Stimulated activated CD8-positive, alpha-beta memory T cell treated with anti-CD3 and anti-CD28 coated beads, Interleukin-15, amount 100 ng/mL, for 48 hours (primary cell): Measurements from ENCODE around the gene CGB7.

Source experiments
- DNase-seq, 2 donors: peaks; one replicate each; pipeline ENCODE4 v3.0.0-alpha.2; 2020; ENCODE audit warnings: low read depth in 2 of 2

Gene CGB7

DNA sequence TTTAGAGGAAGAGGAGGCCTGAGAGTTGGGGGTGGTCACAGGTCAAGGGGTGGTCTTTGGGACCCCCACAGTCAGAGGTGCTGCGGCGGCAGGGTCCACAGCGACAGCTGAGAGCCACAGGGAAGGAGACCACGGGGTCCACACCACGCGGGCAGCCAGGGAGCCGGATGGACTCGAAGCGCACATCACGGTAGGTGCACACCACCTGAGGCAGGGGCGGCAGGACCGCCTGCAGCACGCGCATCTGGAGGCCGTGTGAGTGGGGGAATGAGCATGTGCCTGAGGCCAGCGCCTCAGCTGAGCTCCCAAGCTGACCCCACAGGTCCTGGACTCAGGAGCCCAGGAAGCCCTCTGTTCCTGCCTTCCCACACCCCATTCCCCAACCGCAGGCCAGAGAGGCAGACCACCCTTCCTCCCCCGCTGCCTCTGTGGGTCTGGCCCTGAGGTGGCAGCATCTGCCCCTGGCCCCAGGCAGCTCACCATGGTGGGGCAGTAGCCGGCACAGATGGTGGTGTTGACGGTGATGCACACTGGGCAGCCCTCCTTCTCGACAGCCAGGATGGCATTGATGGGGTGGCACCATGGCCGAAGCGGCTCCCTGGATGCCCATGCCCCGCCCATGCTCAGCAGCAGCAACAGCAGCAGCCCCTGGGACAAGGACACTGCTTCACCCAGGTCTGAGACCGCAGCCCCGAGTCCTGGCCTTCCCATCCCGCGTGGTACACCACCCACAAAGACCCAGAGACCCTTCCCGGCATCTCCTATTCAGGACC lies 41.3 kb downstream of the CGB7 start:
- DNase-seq: no peak

DNA sequence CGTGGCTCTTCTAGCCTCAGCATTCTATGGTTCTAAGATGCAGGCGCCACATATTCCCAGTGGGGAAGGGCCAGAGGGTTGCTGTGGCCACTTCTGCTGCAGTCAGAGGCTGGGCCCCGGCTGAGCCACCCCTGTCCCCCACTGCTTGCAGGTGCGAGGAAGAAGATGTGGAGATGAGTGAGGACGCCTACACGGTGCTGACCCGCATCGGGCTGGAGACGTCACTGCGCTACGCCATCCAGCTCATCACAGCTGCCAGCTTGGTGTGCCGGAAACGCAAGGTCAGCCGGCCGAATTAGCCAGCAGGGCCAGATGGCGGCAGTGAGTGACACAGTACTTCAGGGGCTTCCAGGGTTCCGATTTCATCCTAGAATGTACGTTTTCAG lies 42.7 kb downstream of the CGB7 start:
- DNase-seq: no peak

DNA sequence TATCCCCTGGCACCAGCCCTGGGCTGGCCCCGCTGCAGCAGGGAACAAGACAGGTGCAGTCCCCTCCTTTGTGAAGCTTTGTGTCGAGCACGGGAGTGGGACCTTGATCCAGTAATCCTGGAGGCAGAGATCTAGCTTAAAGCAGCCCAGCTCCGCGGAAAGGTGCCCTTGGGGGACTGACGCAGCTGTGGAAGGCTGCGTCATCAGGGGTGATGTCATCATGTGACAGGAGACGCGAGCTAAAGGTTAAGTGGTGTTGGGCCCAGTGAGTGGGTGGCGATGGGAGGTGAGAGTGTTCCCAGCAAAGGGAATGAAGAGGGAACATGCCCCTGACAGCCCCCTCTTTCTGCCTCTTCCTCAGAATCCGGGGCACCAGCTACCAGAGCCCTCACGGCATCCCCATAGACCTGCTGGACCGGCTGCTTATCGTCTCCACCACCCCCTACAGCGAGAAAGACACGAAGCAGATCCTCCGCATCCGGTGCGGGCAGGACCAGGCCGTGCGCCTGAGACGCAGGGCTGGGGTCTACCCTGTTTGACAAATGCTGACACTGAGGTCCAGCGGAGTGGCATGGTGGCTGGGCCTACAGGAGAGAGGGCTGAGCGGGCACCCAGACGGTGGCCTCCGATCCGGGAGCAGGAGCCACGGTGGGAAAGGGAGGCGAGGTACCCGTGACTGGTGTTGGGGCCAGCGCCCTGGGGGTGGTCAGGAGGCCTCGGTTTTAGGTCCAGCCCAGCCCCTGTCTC lies 43.3 kb downstream of the CGB7 start:
- no peak for DNase-seq

DNA sequence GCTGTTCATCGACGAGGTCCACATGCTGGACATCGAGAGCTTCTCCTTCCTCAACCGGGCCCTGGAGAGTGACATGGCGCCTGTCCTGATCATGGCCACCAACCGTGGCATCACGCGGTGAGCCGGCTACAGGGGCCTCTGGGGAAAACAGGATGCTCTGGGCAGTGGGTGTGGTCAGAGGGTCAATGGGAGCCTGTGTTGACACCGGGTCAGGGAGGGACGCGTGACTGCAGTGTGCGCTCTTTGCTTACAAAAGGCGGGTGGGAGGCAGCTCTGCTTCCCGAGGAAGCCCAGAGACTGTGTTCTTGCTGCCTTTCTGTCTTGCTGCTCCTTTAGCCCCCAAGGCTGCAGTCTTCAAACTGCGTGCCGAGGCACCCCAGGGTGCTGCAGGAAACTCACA lies 46.4 kb downstream of the CGB7 start:
- DNase-seq: no peak

DNA sequence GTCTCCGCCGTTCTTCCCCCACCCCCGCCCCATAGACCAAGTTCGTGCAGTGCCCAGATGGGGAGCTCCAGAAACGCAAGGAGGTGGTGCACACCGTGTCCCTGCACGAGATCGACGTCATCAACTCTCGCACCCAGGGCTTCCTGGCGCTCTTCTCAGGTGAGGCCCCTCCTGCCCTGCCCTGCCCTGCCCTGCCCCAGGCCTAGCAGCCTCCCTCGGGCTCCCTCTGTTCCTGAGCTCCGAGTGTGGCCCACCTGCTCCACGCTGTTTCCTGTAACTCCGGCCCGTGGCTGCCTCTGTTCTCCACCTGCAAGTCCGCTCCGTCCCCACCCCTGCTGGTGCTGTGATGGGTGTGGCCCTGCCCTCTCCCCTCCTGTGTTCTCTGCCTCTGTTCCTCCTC lies 47.1 kb downstream of the CGB7 start:
- DNase-seq: no peak

DNA sequence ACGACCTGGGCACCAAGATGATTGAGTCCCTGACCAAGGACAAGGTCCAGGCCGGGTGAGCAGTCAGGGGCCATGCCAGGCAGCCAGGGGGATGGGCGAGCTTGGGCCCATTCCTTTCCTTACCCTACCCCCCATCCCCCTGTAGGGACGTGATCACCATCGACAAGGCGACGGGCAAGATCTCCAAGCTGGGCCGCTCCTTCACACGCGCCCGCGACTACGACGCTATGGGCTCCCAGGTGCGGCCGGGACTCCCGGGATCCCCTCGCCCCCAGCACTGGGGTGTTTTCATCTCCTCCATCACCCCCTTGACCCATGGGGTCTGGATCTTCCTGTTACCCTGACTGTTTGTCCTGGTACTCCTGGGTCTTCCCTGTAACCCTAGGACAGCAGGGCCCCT lies 47.7 kb downstream of the CGB7 start:
- no peak for DNase-seq

DNA sequence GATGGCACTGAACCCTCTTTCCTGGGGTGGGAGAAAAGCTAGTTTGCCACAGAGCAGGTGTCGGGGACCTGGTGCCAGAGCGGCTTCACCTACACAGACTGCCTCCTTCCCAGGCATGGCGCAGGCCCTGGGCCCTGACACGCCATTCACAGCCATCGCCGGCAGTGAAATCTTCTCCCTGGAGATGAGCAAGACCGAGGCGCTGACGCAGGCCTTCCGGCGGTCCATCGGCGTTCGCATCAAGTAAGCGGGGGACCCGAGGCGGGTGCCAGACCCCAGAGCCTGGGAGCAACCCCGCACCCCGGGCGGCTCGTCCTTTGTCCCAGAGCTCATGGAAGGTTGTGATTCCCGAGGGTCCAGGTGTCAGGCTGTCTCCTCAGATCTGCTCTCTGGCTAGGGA lies 50.6 kb downstream of the CGB7 start:
- no peak for DNase-seq

DNA sequence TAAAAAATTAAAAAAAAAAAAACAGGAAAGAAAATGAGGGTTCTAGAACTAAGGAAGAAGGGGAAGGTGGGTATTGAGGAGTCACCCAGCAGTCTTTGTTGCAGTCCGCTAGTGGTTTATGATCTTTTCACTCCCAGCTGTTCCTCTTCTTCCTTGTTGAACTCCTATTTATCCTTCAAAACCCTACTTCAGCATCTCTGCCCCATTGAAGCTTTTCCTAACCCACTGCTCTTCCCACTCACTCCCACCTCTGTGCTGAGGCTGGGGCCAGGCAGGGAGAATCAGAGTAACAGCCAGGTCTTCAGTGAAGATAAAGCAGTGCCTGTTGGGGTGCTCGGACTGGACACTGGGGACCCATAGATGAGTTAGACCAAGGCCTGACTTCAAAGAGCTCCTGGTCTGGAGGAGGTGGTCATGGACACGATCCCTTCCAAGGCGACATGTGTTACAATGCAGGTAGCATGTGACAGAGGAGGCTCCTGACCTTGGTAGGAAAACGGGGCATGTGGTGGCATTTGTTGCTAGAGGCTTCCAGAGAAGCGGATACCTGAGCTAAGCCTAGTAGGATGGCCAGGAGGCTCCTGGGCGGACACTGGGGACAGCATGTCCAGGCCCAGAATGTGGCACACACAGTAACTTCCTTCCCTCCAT lies 52.5 kb downstream of the CGB7 start:
- DNase-seq: no peak
